ENCODE data around the gene CASP7. TPM values are rescaled to one million over a fixed set of nuclear protein-coding genes. Genes with fewer than 3 reads are reported as not detected.

Gene CASP7
- total and polyA plus RNA-seq, 4 donors: 8.8 to 25.0 (median 11.4) TPM

GRCh38 chr10:113706623-113707022 is 26.9 kb downstream of the CASP7 start:
- H3K4me1 ChIP-seq (ENCODE audit: control insufficient read depth in 4 of 4, insufficient read depth in 4 of 4, low read length in 3 of 4): no peaks in the 10 kb centered on the region
- H3K9ac ChIP-seq (ENCODE audit: low read depth in 1 of 2, low read length in 2 of 2): no peak overlapping the region
- WGBS: 77% methylated on average over 5 of the region's 5 CpGs

GRCh38 chr10:113708640-113709039 is 28.9 kb downstream of the CASP7 start:
- Histone ChIP-seq H3K4me3 (ENCODE audit: low read depth in 1 of 3, low read length in 3 of 3) (no peak overlapping the region), H3K9ac (ENCODE audit: low read depth in 1 of 2, low read length in 2 of 2) (no peak overlapping the region), H3K27ac (ENCODE audit: low read depth in 1 of 2, low read length in 2 of 2) (no peak overlapping the region), H3K27me3 (ENCODE audit: control insufficient read depth in 4 of 4, insufficient read depth in 4 of 4, low read length in 3 of 4) (no peaks in the 10 kb centered on the region), H3K36me3 (ENCODE audit: control insufficient read depth in 4 of 4, insufficient read depth in 3 of 4, low read depth in 1 of 4, low read length in 3 of 4) (peaks cover 0 to 9% (median 3%) of the 10 kb centered on the region in 4 donors), H3K9me3 (ENCODE audit: control insufficient read depth in 4 of 4, low read length in 3 of 4) (no peaks in the 10 kb centered on the region), H3K4me1 (ENCODE audit: control insufficient read depth in 4 of 4, insufficient read depth in 4 of 4, low read length in 3 of 4) (no peaks in the 10 kb centered on the region)
- DNase-seq (ENCODE audit: low spot score): no peak
- no peak for TF ChIP-seq HNF4A (conservative IDR thresholded peaks at IDR 0.05)
- WGBS: 87% methylated on average over 6 of the region's 6 CpGs

More at GRCh38 chr10:113706623-113707022, 26.9 kb downstream of the CASP7 start:
- H3K4me3 ChIP-seq (ENCODE audit: low read depth in 1 of 3, low read length in 3 of 3): no peak overlapping the region
- peaks cover 0 to 11% (median 5%) of the 10 kb centered on the region in 4 donors for H3K36me3 ChIP-seq (ENCODE audit: control insufficient read depth in 4 of 4, insufficient read depth in 3 of 4, low read depth in 1 of 4, low read length in 3 of 4)
- no peaks in the 10 kb centered on the region for H3K9me3 ChIP-seq (ENCODE audit: control insufficient read depth in 4 of 4, low read length in 3 of 4)
- DNase-seq (ENCODE audit: low spot score): no peak
- no peak overlapping the region for H3K27ac ChIP-seq (ENCODE audit: low read depth in 1 of 2, low read length in 2 of 2)
- no peak for TF ChIP-seq RXRA (IDR thresholded peaks at IDR 0.05)
- no peak for TF ChIP-seq MAX (IDR thresholded peaks at IDR 0.05)
- TF ChIP-seq CTCF (IDR thresholded peaks at IDR 0.05; ENCODE audit: low read depth, low read length, missing input control): no peak
- no peak for TF ChIP-seq TAF1 (conservative IDR thresholded peaks at IDR 0.05)
- no peak for TF ChIP-seq RAD21 (IDR thresholded peaks at IDR 0.05)
- TF ChIP-seq YY1 (IDR thresholded peaks at IDR 0.05): no peak
- no peak for TF ChIP-seq JUND (IDR thresholded peaks at IDR 0.05)
- no peak for TF ChIP-seq FOXA2 (IDR thresholded peaks at IDR 0.05)
- TF ChIP-seq ATF3 (IDR thresholded peaks at IDR 0.05): no peak
- TF ChIP-seq ZBTB33 (IDR thresholded peaks at IDR 0.05): no peak
- TF ChIP-seq HNF4A (conservative IDR thresholded peaks at IDR 0.05): no peak
- TF ChIP-seq GABPA (IDR thresholded peaks at IDR 0.05 in 1 of 2, conservative IDR thresholded peaks at IDR 0.05 in 1 of 2): no peak
- no peak for TF ChIP-seq SP1 (IDR thresholded peaks at IDR 0.05)
- no peaks in the 10 kb centered on the region for H3K27me3 ChIP-seq (ENCODE audit: control insufficient read depth in 4 of 4, insufficient read depth in 4 of 4, low read length in 3 of 4)

GRCh38 chr10:113709221-113709838 is 29.6 kb downstream of the CASP7 start:
- H3K27me3 ChIP-seq (ENCODE audit: control insufficient read depth in 4 of 4, insufficient read depth in 4 of 4, low read length in 3 of 4): no peaks in the 10 kb centered on the region
- no peak overlapping the region for H3K9ac ChIP-seq (ENCODE audit: low read depth in 1 of 2, low read length in 2 of 2)
- H3K27ac ChIP-seq (ENCODE audit: low read depth in 1 of 2, low read length in 2 of 2): no peak overlapping the region
- peaks cover 0 to 6% (median 3%) of the 10 kb centered on the region in 4 donors for H3K36me3 ChIP-seq (ENCODE audit: control insufficient read depth in 4 of 4, insufficient read depth in 3 of 4, low read depth in 1 of 4, low read length in 3 of 4)
- no peaks in the 10 kb centered on the region for H3K4me1 ChIP-seq (ENCODE audit: control insufficient read depth in 4 of 4, insufficient read depth in 4 of 4, low read length in 3 of 4)
- no peak overlapping the region for H3K4me3 ChIP-seq (ENCODE audit: low read depth in 1 of 3, low read length in 3 of 3)
- 78% methylated on average over 8 of the region's 8 CpGs for WGBS
- H3K9me3 ChIP-seq (ENCODE audit: control insufficient read depth in 4 of 4, low read length in 3 of 4): no peaks in the 10 kb centered on the region
- DNase-seq (ENCODE audit: low spot score): no peak
- no peak for TF ChIP-seq CTCF (IDR thresholded peaks at IDR 0.05; ENCODE audit: low read depth, low read length, missing input control)
- no peak for TF ChIP-seq ATF3 (IDR thresholded peaks at IDR 0.05)
- no peak for TF ChIP-seq RXRA (IDR thresholded peaks at IDR 0.05)
- TF ChIP-seq HNF4G (IDR thresholded peaks at IDR 0.05): no peak
- no peak for TF ChIP-seq TAF1 (conservative IDR thresholded peaks at IDR 0.05)
- no peak for TF ChIP-seq REST (IDR thresholded peaks at IDR 0.05)
- TF ChIP-seq YY1 (IDR thresholded peaks at IDR 0.05): no peak
- TF ChIP-seq JUND (IDR thresholded peaks at IDR 0.05): no peak
- TF ChIP-seq FOXA2 (IDR thresholded peaks at IDR 0.05): no peak
- TF ChIP-seq GABPA (IDR thresholded peaks at IDR 0.05 in 1 of 2, conservative IDR thresholded peaks at IDR 0.05 in 1 of 2): no peak
- TF ChIP-seq SP1 (IDR thresholded peaks at IDR 0.05): no peak
- TF ChIP-seq FOXA1 (IDR thresholded peaks at IDR 0.05): no peak

Data from liver (tissue), 9 donors.